Ovary (tissue), 9 donors: ENCODE data around the gene ANKRD6. TPM values are rescaled to one million over a fixed set of nuclear protein-coding genes. Genes with fewer than 3 reads are reported as not detected.

Source experiments
- DNase-seq, 5 donors: peaks; one replicate each; pipeline ENCODE4 v3.0.0-alpha.2; 2019 to 2020
- H3K27ac ChIP-seq, 2 donors: fragments of 200-600 bp; one replicate each; pipeline versions ENCODE4 v1.5.1 to v1.8.0; 2019 to 2022
- H3K27me3 ChIP-seq: fragments of 200-600 bp; one replicate; pipeline ENCODE4 v1.8.0; 2022
- H3K36me3 ChIP-seq: fragments of 200-600 bp; sonication (generic); one replicate; pipeline ENCODE4 v1.5.1; 2019
- H3K4me1 ChIP-seq: one replicate; pipeline ENCODE4 v1.8.1; 2013; ENCODE audit warnings: mild to moderate bottlenecking, moderate library complexity; ENCODE audit not compliant: insufficient read depth
- H3K4me3 ChIP-seq: fragments of 200-600 bp; sonication (generic); one replicate; pipeline ENCODE4 v1.5.1; 2017
- H3K9me3 ChIP-seq, 2 donors: fragments of 200-600 bp in 1 of 2; sonication (generic) in 1 of 2; one replicate each; pipeline versions ENCODE4 v1.5.1 to v1.8.1; 2013 to 2019; ENCODE audit warnings: mild to moderate bottlenecking in 1 of 2, moderate library complexity in 1 of 2
- EP300 ChIP-seq: sonication (generic); formaldehyde crosslinking; IDR thresholded peaks from one replicate; pipeline ENCODE4 v1.6.1; 2017; ENCODE audit warnings: antibody characterized with exemption
- POLR2A ChIP-seq: fragments of 450-650 bp; IDR thresholded peaks from one replicate; pipeline ENCODE4 v1.6.1; 2017; ENCODE audit warnings: antibody characterized with exemption, mild to moderate bottlenecking, moderate library complexity
- WGBS, 3 donors: extraction: QIAGEN DNeasy Blood & Tissue Kit in 1 of 3; methylation state at CpG; one replicate each; pipeline versions ENCODE4 v1.1.5 to v1.1.7; 2013 to 2017; 5-methylcytosine and 5-hydroxymethylcytosine counted together
- intact Hi-C, 4 donors: fragments of 100-400 bp; cut with DNase I; formaldehyde crosslinking; loops; one replicate each; pipeline versions ENCODE4 v1.11.0 to v1.15.1; 2022 to 2023
- polyA plus RNA-seq, 2 donors: library from polyadenylated mRNA; stranded (reverse); fragments of 200-250 nt in 1 of 2; fragments of 350-450 nt in 1 of 2; fragmentation: Illumina TruSeq in 1 of 2; extraction: RNeasy Lipid Tissue Mini Kit (QIAGEN cat#74804) in 1 of 2; gene quantifications; one replicate each; pipeline ENCODE4 v1.2.3, GENCODE V29; 2013 to 2014
- total RNA-seq, 7 donors: library from RNA; depleted of rRNA in 2 of 7; stranded (reverse); fragments of >200 nt in 2 of 7; fragmentation: NEBNext Ultra II Directional in 3 of 7; extraction: Animal tissue kit (Norgen Biotek cat#: 25700) in 3 of 7; gene quantifications; one replicate each; pipeline versions ENCODE4 v1.1.0 to v1.2.4, GENCODE V29; 2016 to 2023
- TF ChIP-seq, protein P1 (sequence below), 3 donors: fragments of 450-650 bp in 2 of 3; fragments of 200-600 bp in 1 of 3; IDR thresholded peaks; one replicate each; pipeline versions ENCODE4 v1.5.1 to v1.8.0; 2016 to 2022; ENCODE audit warnings: antibody characterized with exemption in 3 of 3, mild to moderate bottlenecking in 1 of 3
- donor health status: DM: no; HTN: no; CAD: no; lungs with moderate emphysema.
- donor health status: DM: no; HTN: no; CAD: no.
- donor health status: Bipolar disorder and iron deficiency.
- donor health status: DM: yes; HTN: yes; CAD: no.
- donor health status: DM: no; HTN: no; CAD: no.
- donor health status: DM: yes; HTN: yes; CAD: no.

The ANKRD6 gene
- total and polyA plus RNA-seq, 9 donors: 14.7 to 50.1 (median 25.6) TPM

- no peaks in the 10 kb centered on the region for H3K36me3 ChIP-seq
- H3K27ac ChIP-seq: no peak overlapping the region
- no peaks in the 10 kb centered on the region for H3K27me3 ChIP-seq
- H3K4me1 ChIP-seq: no peaks in the 10 kb centered on the region
- intact Hi-C loops: loop anchor here in 1 of 4 donors (10.0 kb wide), 1 partner anchor 182 kb away; the partner anchor contains the start of gene ANKRD6
- WGBS, 3 donors: 93 to 96% (median 96%) methylated on average over 5 of the region's 5 CpGs
- DNase-seq: no peak
- TF ChIP-seq POLR2A (no peak), EP300 (no peak)
- TF ChIP-seq, protein P1, sequence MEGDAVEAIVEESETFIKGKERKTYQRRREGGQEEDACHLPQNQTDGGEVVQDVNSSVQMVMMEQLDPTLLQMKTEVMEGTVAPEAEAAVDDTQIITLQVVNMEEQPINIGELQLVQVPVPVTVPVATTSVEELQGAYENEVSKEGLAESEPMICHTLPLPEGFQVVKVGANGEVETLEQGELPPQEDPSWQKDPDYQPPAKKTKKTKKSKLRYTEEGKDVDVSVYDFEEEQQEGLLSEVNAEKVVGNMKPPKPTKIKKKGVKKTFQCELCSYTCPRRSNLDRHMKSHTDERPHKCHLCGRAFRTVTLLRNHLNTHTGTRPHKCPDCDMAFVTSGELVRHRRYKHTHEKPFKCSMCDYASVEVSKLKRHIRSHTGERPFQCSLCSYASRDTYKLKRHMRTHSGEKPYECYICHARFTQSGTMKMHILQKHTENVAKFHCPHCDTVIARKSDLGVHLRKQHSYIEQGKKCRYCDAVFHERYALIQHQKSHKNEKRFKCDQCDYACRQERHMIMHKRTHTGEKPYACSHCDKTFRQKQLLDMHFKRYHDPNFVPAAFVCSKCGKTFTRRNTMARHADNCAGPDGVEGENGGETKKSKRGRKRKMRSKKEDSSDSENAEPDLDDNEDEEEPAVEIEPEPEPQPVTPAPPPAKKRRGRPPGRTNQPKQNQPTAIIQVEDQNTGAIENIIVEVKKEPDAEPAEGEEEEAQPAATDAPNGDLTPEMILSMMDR (IDR thresholded peaks at IDR 0.05): no peak
- no peak overlapping the region for H3K4me3 ChIP-seq
- H3K9me3 ChIP-seq: no peaks in the 10 kb centered on the region
These were observed 183.6 kb downstream of the ANKRD6 start for GRCh38 chr6:89616531-89616930.

DNA sequence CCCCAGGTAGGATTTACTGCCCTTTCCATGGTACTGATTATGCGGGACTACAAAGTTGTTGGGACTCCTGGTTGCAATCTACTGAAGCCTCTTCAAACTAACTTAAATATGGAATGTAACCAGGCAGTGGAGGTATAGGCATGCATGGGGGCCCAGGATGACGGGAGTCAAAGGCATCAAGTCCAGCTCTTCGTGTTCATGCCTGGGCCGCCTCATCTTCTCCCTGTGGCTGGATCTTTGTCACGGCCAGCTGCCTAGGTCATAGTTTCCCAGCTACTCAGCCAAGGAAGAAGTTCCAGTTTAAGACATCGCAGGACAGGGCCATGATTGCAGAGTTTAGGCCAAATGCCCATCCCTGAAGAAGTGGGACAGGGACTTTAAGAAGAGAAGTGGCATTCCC lies 185.1 kb downstream of the ANKRD6 start:
- Histone ChIP-seq H3K4me1 (no peaks in the 10 kb centered on the region), H3K4me3 (no peak overlapping the region), H3K9me3 (no peaks in the 10 kb centered on the region), H3K27ac (no peak overlapping the region), H3K27me3 (no peaks in the 10 kb centered on the region), H3K36me3 (no peaks in the 10 kb centered on the region)
- DNase-seq: no peak
- WGBS, 3 donors: 96 to 97% (median 97%) methylated on average over 6 of the region's 6 CpGs
- intact Hi-C loops: loop anchor here in 1 of 4 donors (10.0 kb wide), 1 partner anchor 183 kb away; the partner anchor contains the start of gene ANKRD6
- TF ChIP-seq, protein P1 (IDR thresholded peaks at IDR 0.05): no peak
- TF ChIP-seq EP300: no peak
- TF ChIP-seq POLR2A: no peak

DNA sequence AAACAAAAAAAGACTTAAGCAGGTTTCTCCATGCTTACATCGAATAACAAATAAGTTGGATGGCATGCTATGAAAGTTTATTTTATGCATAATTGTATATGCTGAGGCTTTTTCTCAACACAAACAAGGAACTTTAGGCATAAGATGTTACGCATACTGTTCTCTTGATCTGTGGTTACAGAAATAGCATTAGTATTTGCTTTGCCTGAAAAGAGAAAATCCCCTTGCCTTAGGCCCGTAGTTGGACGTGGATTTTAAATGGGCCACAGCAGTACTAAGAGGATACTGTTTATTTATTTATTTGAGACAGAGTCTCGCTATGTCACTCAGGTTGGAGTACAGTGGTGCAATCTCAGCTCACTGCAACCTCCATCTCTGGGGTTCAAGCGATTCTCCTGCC lies 186.6 kb downstream of the ANKRD6 start:
- H3K27ac ChIP-seq: no peak overlapping the region
- 96 to 97% (median 97%) methylated on average over 6 of the region's 6 CpGs for WGBS, 3 donors
- no peak for DNase-seq
- TF ChIP-seq, protein P1 (IDR thresholded peaks at IDR 0.05): no peak
- TF ChIP-seq POLR2A (no peak), EP300 (no peak)
- no peaks in the 10 kb centered on the region for H3K9me3 ChIP-seq
- no peak overlapping the region for H3K4me3 ChIP-seq
- H3K27me3 ChIP-seq: no peaks in the 10 kb centered on the region
- intact Hi-C loops: loop anchor here in 1 of 4 donors (10.0 kb wide), 1 partner anchor 185 kb away; the partner anchor contains the start of gene ANKRD6
- H3K36me3 ChIP-seq: no peaks in the 10 kb centered on the region
- no peaks in the 10 kb centered on the region for H3K4me1 ChIP-seq

GRCh38 chr6:89623749-89624148 lies 190.8 kb downstream of the ANKRD6 start:
- DNase-seq: no peak
- H3K27ac ChIP-seq: no peak overlapping the region
- TF ChIP-seq POLR2A: no peak
- TF ChIP-seq, protein P1 (IDR thresholded peaks at IDR 0.05): no peak
- no peaks in the 10 kb centered on the region for H3K4me1 ChIP-seq
- WGBS, 3 donors: 87 to 92% (median 89%) methylated on average over 8 of the region's 8 CpGs
- no peak overlapping the region for H3K4me3 ChIP-seq
- H3K36me3 ChIP-seq: no peaks in the 10 kb centered on the region
- intact Hi-C loops: no loop called here
- no peaks in the 10 kb centered on the region for H3K27me3 ChIP-seq
- H3K9me3 ChIP-seq: no peaks in the 10 kb centered on the region
